Fibroblast of peridontal ligament (primary cell): Measurements from ENCODE around the gene EIF4G1.
"Not testable (repeated sequence)": the region's sequence is repeated elsewhere in the genome, so short reads cannot be mapped to it uniquely, and the experiment has no call there.

Source experiments
- DNase-seq: peaks from one replicate; pipeline ENCODE4 v3.0.0-alpha.2; 2010; ENCODE audit errors: extremely low read depth

EIF4G1 gene

GRCh38 chr3:184314363-184314699 lies at the start of gene EIF4G1:
Gene EIF4G1, plus strand, starts transcription at chr3:184314606. Its CDS starts 1,191 bp downstream, at chr3:184315797.
- peak; percentile 91 for DNase-seq

GRCh38 chr3:184267249-184267648 lies 47.2 kb upstream of the EIF4G1 start:
- DNase-seq, result not testable (repeated sequence)

GRCh38 chr3:184272269-184272668 lies 42.1 kb upstream of the EIF4G1 start:
- no peak for DNase-seq

DNA sequence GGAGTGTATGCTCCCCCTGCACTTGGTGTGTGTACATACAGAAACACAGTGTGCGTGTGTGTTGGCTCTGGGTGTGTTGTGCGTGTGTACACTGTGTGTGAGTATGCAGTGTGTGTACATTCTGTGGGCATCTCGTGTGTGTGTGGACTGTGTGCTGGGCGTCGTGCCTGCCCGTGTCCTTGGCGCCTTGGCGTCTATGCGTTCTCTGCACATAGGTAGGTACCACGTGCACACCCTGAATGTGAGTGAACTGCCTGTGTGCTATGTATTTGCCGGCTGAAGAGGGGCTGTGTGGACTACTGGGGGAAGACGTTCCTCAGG lies 39.1 kb upstream of the EIF4G1 start:
- DNase-seq, result no peak

DNA sequence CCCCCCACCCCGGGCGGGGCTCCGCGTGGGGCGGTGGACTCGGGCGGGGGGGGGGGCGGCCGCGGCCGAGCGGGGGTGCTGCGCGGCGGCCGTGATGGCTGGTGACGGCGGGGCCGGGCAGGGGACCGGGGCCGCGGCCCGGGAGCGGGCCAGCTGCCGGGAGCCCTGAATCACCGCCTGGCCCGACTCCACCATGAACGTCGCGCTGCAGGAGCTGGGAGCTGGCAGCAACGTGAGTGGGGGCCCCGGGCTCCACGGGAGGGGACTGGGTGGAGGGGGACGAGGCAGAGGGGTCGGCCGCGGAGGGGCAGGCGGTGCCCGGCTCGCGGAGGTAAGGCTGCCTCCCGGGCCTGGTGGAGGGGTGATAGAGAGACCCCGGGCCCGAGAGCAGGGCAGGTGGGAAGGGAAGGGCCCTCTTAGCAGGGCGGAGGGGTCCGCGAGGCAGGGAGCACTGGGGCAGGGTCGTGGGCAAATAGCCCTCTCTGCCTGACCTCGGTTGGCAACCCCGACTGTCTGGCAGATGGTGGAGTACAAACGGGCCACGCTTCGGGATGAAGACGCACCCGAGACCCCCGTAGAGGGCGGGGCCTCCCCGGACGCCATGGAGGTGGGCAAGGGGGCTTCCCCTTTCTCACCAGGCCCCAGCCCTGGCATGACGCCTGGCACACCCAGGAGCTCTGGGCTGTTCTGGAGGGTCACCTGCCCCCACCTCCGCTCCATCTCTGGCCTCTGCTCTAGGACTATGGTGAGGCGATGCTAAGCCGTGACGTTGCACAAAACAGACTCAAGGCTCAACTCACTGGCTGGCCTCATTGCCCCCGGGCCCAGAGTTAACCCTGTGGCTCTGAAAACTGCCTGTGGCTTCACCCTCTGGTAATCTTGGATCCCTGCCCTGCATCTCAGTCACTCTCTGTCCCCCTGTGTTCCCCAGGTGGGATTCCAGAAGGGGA lies 38.2 kb upstream of the EIF4G1 start, which contains the start of gene ECE2:
ECE2 (plus strand) TSS at position 62 of the 950 bp plus-strand sequence; CDS start at position 194, 132 bp downstream.
- no peak for DNase-seq

- DNase-seq, result no peak
Observed at GRCh38 chr3:184277366-184277765, 37.0 kb upstream of the EIF4G1 start.

DNA sequence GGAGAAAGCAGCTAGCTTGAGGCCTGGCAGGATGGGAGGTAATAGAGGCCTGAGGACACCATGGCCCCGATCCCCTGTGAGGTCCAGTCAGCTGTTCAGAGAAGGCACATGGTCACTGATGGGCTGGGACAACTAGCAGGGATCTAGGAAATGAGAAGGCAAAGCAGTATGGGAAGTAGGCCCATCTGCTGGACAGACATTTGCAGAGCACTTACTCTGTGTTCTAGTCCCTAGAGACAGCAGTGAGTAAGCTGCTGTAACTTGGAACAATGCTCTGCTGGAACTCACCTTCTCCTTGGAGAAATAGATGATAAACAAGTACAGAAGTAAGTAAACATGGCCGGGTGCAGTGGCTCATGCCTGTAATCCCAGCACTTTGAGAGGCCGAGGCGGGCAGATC lies 31.5 kb upstream of the EIF4G1 start:
- DNase-seq, result no peak

- DNase-seq, result no peak
Observed at GRCh38 chr3:184283681-184284080, 30.7 kb upstream of the EIF4G1 start.

- peak; percentile 62 for DNase-seq
Observed at GRCh38 chr3:184284696-184285095, 29.7 kb upstream of the EIF4G1 start.

GRCh38 chr3:184289426-184289938 lies 24.9 kb upstream of the EIF4G1 start:
- DNase-seq, result peak; percentile 48

DNA sequence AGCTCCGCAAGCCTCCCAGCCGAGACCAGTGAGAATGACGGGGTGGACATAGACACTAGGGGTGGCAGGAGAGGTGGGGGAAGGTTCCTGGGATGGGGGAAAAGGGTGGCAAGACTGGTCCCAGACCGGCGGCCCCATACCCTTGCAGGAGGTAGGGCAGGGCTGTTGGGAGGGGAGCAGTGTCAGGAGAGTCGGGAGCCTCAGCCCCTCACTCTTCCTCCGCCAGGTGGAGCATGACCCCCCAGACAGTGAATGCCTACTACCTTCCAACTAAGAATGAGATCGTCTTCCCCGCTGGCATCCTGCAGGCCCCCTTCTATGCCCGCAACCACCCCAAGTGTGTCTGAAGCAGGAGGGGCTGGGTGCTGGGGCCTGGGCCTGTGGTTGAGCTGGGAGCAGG lies 24.1 kb upstream of the EIF4G1 start:
- no peak for DNase-seq

GRCh38 chr3:184291044-184291737 lies 23.2 kb upstream of the EIF4G1 start:
- no peak for DNase-seq

- DNase-seq, result no peak
Observed at GRCh38 chr3:184291738-184292445, 22.5 kb upstream of the EIF4G1 start.

DNA sequence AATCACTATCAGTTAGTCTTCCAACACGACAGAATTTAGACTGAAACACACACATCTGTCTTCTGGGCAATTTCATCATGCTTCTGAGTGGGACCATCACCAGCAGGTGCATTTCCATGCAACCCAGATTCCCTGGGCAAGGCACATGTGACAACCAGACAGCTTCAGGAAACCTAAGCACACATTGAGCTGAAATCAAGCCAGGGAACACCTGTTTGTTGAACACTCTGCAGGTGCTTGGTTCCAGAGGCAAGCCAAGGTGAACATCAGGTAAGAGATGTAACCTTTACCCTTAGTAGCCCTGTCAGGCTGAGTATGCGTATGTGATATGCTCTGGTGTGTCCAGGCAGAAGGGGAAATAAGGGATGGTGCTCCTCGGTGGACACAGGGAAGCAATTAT lies 18.6 kb upstream of the EIF4G1 start:
- DNase-seq, result no peak

DNA sequence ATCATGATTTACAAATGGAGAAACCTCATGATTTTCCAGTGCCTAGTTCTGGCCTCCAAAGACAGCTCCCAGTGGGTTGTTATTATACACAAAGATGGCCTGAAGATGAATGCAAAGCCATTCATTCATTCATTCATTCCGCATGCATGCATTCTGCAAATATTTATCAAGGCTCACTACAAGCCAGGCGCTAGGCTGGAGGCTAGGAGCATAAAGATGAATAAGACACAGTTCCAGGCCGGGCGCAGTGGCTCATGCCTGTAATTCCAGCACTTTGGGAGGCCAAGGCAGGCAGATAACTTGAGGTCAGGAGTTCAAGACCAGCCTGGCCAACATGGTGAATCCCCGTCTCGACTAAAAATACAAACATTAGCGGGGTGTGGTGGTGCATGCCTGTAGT lies 17.8 kb upstream of the EIF4G1 start:
- DNase-seq, result no peak

- DNase-seq, result peak; percentile 94
Observed at GRCh38 chr3:184298759-184299487, 15.5 kb upstream of the EIF4G1 start, which contains the start of gene PSMD2. Gene PSMD2, plus strand, starts transcription at chr3:184299241. Its CDS starts 26 bp downstream, at chr3:184299267.

- DNase-seq, result peak; percentile 51
Observed at GRCh38 chr3:184299488-184300377, 14.7 kb upstream of the EIF4G1 start.

DNA sequence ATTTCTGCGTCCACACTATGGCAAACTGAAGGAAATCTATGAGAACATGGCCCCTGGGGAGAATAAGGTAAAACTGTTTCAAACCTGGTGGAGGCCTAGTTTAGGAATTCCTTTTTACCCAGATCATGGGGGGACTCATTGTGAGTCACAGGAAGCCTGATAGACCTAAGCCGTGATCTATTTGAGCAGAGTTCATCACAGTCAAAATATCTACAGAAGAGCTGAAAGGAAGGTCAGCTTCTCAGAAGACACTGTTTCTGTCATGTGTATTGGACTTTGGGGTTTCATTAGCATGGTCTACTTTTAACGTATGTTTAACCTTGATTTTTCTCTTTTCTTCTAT lies 14.1 kb upstream of the EIF4G1 start:
- no peak for DNase-seq

- DNase-seq, result peak; percentile 25
Observed at GRCh38 chr3:184305577-184305976, 8.8 kb upstream of the EIF4G1 start.

DNA sequence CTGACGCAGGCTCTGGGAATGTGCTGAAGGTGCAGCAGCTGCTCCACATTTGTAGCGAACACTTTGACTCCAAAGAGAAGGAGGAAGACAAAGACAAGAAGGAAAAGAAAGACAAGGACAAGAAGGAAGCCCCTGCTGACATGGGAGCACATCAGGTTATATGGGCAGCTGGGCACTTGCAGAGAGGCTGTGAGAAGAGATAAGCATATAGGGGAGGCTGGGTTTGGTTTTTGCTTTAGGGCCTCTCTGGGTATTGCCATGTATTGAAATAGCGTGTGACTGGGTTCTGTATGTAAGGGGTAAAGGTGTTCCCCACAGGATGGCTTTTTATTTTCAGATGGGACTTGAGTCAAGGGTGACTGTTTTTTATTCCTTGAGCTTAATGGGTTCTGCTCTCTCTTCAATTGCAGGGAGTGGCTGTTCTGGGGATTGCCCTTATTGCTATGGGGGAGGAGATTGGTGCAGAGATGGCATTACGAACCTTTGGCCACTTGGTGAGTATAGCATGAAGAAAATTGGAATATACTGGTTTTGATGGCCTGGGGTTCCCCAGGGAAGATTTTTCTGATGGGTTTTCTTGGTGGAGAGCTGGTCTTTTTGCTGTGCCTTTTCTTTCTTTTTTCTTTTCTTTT lies 7.9 kb upstream of the EIF4G1 start:
- DNase-seq, result no peak
